GM12801 (cell line): ENCODE measurements around the gene SH3RF1.

ENCODE experiments used
- CTCF ChIP-seq: IDR thresholded peaks from one replicate; pipeline ENCODE4 v1.5.1; 2011; ENCODE audit warnings: control low read depth; ENCODE audit not compliant: insufficient read length; ENCODE audit errors: extremely low read depth

Gene SH3RF1

GRCh38 chr4:169108303-169108702 is 162.5 kb downstream of the SH3RF1 start:
- TF ChIP-seq CTCF, result no peak

- TF ChIP-seq CTCF, result no peak
Observed at GRCh38 chr4:169107528-169107927, 163.2 kb downstream of the SH3RF1 start.

GRCh38 chr4:169106696-169107229 is 164.0 kb downstream of the SH3RF1 start:
- no peak for TF ChIP-seq CTCF

- no peak for TF ChIP-seq CTCF
Observed at GRCh38 chr4:169105620-169106019, 165.1 kb downstream of the SH3RF1 start.

GRCh38 chr4:169103966-169104412 is 166.8 kb downstream of the SH3RF1 start:
- no peak for TF ChIP-seq CTCF

GRCh38 chr4:169102026-169102425 is 168.7 kb downstream of the SH3RF1 start:
- no peak for TF ChIP-seq CTCF

- TF ChIP-seq CTCF, result no peak
Observed at GRCh38 chr4:169100670-169101101, 170.1 kb downstream of the SH3RF1 start.
